HEK293T (cell line): ENCODE results near the gene PPIP5K1.

ENCODE experiments used
- ARNT ChIP-seq: fragments of 450-650 bp; IDR thresholded peaks from 2 replicates; pipeline ENCODE4 v1.6.1; 2017; ENCODE audit warnings: mild to moderate bottlenecking
- ELF4 ChIP-seq: fragments of 450-650 bp; IDR thresholded peaks from 2 replicates; pipeline ENCODE4 v1.6.1; 2017; ENCODE audit warnings: antibody characterized with exemption
- FOXA1 ChIP-seq: fragments of 450-650 bp; IDR thresholded peaks from 2 replicates; pipeline ENCODE4 v1.6.1; 2016; ENCODE audit warnings: mild to moderate bottlenecking
- FOXK2 ChIP-seq: fragments of 450-650 bp; IDR thresholded peaks from 2 replicates; pipeline ENCODE4 v1.6.1; 2016; ENCODE audit warnings: mild to moderate bottlenecking
- FOXM1 ChIP-seq: fragments of 450-650 bp; IDR thresholded peaks from 2 replicates; pipeline ENCODE4 v1.6.1; 2017; ENCODE audit warnings: mild to moderate bottlenecking, borderline replicate concordance
- HDGF ChIP-seq: fragments of 450-650 bp; IDR thresholded peaks from 2 replicates; pipeline ENCODE4 v1.6.1; 2017; ENCODE audit warnings: antibody characterized with exemption, borderline replicate concordance
- NFRKB ChIP-seq: fragments of 450-650 bp; IDR thresholded peaks from 2 replicates; pipeline ENCODE4 v1.6.1; 2016; ENCODE audit warnings: mild to moderate bottlenecking, moderate library complexity
- SP1 ChIP-seq: fragments of 450-650 bp; IDR thresholded peaks from 2 replicates; pipeline ENCODE4 v1.6.1; 2017
- SUZ12 ChIP-seq: fragments of 450-650 bp; IDR thresholded peaks from 2 replicates; pipeline ENCODE4 v1.6.1; 2016; ENCODE audit warnings: mild to moderate bottlenecking
- TF ChIP-seq, protein P1 (sequence below): fragments of 450-650 bp; IDR thresholded peaks from 2 replicates; pipeline ENCODE4 v1.6.1; 2016

- no peak for TF ChIP-seq SP1
- no peak for TF ChIP-seq HDGF
- no peak for TF ChIP-seq FOXK2
- TF ChIP-seq SUZ12 = no peak
- TF ChIP-seq FOXM1 = no peak
- no peak for TF ChIP-seq ARNT
- no peak for TF ChIP-seq NFRKB
- no peak for TF ChIP-seq FOXA1
- TF ChIP-seq, protein P1, sequence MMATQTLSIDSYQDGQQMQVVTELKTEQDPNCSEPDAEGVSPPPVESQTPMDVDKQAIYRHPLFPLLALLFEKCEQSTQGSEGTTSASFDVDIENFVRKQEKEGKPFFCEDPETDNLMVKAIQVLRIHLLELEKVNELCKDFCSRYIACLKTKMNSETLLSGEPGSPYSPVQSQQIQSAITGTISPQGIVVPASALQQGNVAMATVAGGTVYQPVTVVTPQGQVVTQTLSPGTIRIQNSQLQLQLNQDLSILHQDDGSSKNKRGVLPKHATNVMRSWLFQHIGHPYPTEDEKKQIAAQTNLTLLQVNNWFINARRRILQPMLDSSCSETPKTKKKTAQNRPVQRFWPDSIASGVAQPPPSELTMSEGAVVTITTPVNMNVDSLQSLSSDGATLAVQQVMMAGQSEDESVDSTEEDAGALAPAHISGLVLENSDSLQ = no peak
- no peak for TF ChIP-seq ELF4
Measured at GRCh38 chr15:43529141-43529540, 60.9 kb downstream of the PPIP5K1 start.
